Esophagus (tissue), 2 donors: Measurements from ENCODE around the gene CLDN9. TPM values are rescaled to one million over a fixed set of nuclear protein-coding genes. Genes with fewer than 3 reads are reported as not detected.

Experiments used
- H3K27ac ChIP-seq, 2 donors: one replicate each; pipeline ENCODE4 v1.5.1; 2013; ENCODE audit warnings: low read depth in 2 of 2, mild to moderate bottlenecking in 2 of 2, inconsistent platforms in 1 of 2, low read length in 1 of 2, moderate library complexity in 1 of 2
- H3K27me3 ChIP-seq, 2 donors: one replicate each; pipeline ENCODE4 v1.6.1; 2013; ENCODE audit warnings: low read length in 2 of 2, control low read depth in 1 of 2, mild to moderate bottlenecking in 1 of 2; ENCODE audit not compliant: insufficient read depth in 2 of 2, control insufficient read depth in 1 of 2
- H3K36me3 ChIP-seq, 2 donors: one replicate each; pipeline ENCODE4 v1.6.1; 2013; ENCODE audit warnings: low read length in 1 of 2; ENCODE audit not compliant: control insufficient read depth in 2 of 2, insufficient read depth in 2 of 2
- H3K4me1 ChIP-seq, 2 donors: one replicate each; pipeline ENCODE4 v1.6.1; 2013; ENCODE audit warnings: low read length in 1 of 2; ENCODE audit not compliant: control insufficient read depth in 2 of 2, insufficient read depth in 2 of 2
- H3K4me3 ChIP-seq, 2 donors: one replicate each; pipeline ENCODE4 v1.5.1; 2013; ENCODE audit warnings: low read length in 2 of 2, mild to moderate bottlenecking in 2 of 2, low read depth in 1 of 2, moderate library complexity in 1 of 2
- H3K9me3 ChIP-seq, 2 donors: one replicate each; pipeline ENCODE4 v1.6.1; 2013; ENCODE audit warnings: mild to moderate bottlenecking in 2 of 2, low read depth in 1 of 2, low read length in 1 of 2, moderate library complexity in 1 of 2; ENCODE audit not compliant: control insufficient read depth in 2 of 2, insufficient read depth in 1 of 2
- WGBS, 2 donors: extraction: QIAGEN DNeasy Blood & Tissue Kit; methylation state at CpG; one replicate each; pipeline ENCODE4 v1.1.7; 2013; 5-methylcytosine and 5-hydroxymethylcytosine counted together
- polyA plus RNA-seq, 2 donors: library from polyadenylated mRNA; stranded (reverse); fragments of 200-250 nt; gene quantifications; one replicate each; pipeline ENCODE4 v1.2.3, GENCODE V29; 2013
- donor health status: healthy with polysubstance abuse.
- donor health status: Bipolar disorder and iron deficiency.

The CLDN9 gene
- polyA plus RNA-seq, 2 donors = 0.02 TPM; not detected in 1

DNA sequence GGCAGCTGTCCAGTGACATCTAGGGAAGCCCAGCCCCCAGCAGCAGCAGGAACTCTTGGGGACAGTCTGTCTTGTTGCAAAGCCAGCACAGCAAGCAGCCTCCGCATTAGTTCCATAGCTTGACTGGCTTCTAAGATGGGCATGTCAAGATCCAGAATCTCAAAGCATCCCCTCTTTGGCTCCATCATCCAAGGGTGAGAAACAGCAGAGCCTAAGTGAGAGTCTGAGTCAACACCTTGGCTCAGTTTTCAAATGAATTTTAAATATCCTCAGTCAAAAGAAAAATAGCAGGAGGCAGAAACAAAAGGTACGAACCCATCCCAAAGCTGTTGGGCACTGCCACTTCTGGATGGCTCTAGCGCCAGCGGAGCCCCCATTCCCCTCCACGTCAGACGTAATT, 2.2 kb downstream of the CLDN9 start:
- WGBS, 2 donors = 82 to 83% methylated on average over 6 of the region's 6 CpGs
- peaks cover 0 to 4% of the 10 kb centered on the region in 2 donors for H3K27me3 ChIP-seq
- peaks cover 0 to 6% of the 10 kb centered on the region in 2 donors for H3K4me1 ChIP-seq
- H3K4me3 ChIP-seq = no peak overlapping the region
- H3K36me3 ChIP-seq = no peaks in the 10 kb centered on the region
- H3K27ac ChIP-seq = no peak overlapping the region
- H3K9me3 ChIP-seq = no peaks in the 10 kb centered on the region

DNA sequence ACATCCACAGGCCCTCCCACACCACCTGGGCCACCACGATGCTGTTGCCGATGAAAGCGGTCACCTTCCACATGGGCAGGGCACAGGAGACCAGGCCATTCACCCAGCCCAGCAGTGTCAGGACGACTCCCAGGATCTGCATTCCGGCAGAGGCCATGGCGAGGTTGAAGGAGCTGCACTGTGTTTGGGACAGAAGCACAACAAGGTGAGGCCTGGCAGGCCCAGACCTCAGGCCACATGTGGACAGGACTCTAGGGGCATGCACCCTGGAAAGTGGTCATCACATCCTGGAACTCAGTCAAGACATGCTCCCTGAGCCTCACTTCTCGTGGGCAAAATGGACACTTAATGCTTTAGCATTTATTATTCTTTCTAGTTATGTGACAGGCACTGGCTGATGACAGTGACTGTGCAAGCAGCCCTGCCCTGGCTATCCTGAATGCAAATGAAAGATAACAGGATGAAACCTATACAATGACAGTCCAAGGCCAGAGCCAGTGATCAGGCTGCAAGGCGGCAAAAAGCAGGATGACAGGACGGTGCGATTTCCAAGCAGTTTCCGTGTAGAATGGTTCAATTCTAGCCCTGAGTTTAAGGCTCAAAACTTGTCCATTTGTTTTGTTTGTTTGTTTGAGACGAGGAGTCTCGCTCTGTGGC, 3.3 kb downstream of the CLDN9 start:
- H3K27me3 ChIP-seq = peaks cover 0 to 4% of the 10 kb centered on the region in 2 donors
- no peak overlapping the region for H3K4me3 ChIP-seq
- 85 to 86% methylated on average over 13 of the region's 13 CpGs for WGBS, 2 donors
- no peaks in the 10 kb centered on the region for H3K9me3 ChIP-seq
- peaks cover 0 to 6% of the 10 kb centered on the region in 2 donors for H3K4me1 ChIP-seq
- no peak overlapping the region for H3K27ac ChIP-seq
- no peaks in the 10 kb centered on the region for H3K36me3 ChIP-seq

DNA sequence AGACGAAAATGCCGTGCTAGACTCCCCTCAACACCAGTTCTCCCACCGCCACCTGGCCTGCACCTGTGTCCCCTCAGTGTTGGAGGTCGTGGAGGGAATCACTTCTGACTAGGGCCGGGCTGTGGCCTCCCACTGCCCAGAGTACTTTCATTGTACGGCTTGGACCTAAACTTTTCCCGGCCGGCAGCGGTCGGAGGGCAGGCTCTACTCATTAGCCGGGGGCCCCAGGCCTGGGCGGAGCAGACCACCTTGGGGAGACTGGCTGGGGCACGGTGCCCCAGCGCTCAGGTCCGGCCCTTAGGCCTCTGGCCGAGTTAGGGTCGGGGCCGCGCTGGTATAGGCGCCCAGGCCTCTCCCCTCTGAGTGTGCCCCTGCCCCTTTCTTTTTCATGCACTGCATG, 4.6 kb downstream of the CLDN9 start:
- H3K4me1 ChIP-seq = peaks cover 0 to 17% of the 10 kb centered on the region in 2 donors
- WGBS, 2 donors = 68 to 76% methylated on average over 17 to 20 of the region's 20 CpGs
- H3K9me3 ChIP-seq = no peaks in the 10 kb centered on the region
- no peaks in the 10 kb centered on the region for H3K27me3 ChIP-seq
- H3K4me3 ChIP-seq = no peak overlapping the region
- no peak overlapping the region for H3K27ac ChIP-seq
- no peaks in the 10 kb centered on the region for H3K36me3 ChIP-seq

DNA sequence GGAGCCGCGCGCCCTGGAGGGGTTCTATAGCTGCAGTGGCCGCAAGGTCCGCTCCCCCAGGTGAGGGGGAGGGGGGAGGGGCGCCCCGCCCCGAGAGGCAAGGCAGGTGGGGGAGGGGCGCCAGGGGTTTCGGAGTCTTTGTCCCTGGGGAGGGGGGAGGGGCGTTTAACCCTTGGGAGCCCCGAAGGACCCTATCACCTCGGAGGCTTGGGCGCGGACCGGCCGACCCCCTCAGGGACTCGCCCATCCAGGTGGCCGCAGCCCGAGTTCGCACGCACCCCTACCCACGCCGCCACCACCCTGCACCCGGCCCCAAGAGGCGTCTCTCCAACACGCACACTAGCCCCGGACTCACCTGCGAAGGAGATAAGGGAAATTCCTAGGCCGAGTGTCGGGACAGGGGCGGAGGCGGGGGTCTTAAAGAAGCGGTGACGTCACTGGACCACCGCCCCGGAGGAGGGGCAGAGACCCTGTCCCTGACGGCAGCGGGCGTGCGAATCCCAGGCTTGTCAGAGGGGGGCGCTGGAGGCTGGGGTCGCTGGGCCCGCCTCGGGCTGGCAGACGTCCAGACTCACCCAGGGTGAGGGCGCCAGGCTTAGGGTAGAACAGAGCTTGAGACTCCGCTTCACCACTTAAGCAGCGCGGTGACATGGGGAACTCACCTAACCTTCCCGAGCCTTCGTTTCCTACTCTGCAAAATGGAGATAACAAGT, 5.2 kb downstream of the CLDN9 start, which contains the start of gene CLDN6:
TSS of gene CLDN6 (minus strand) at position 390 of the 713 bp plus-strand sequence. CDS start 2,162 bp downstream, outside the sequence.
- H3K27me3 ChIP-seq = no peaks in the 10 kb centered on the region
- peaks cover 3 to 23% of the 10 kb centered on the region in 2 donors for H3K4me1 ChIP-seq
- 13 to 14% methylated on average over 50 to 52 of the region's 52 CpGs for WGBS, 2 donors
- no peak within 1 kb of the TSS for H3K27ac ChIP-seq
- H3K4me3 ChIP-seq = no peak within 1 kb of the TSS
- no peaks in the 10 kb centered on the region for H3K36me3 ChIP-seq
- no peaks in the 10 kb centered on the region for H3K9me3 ChIP-seq

DNA sequence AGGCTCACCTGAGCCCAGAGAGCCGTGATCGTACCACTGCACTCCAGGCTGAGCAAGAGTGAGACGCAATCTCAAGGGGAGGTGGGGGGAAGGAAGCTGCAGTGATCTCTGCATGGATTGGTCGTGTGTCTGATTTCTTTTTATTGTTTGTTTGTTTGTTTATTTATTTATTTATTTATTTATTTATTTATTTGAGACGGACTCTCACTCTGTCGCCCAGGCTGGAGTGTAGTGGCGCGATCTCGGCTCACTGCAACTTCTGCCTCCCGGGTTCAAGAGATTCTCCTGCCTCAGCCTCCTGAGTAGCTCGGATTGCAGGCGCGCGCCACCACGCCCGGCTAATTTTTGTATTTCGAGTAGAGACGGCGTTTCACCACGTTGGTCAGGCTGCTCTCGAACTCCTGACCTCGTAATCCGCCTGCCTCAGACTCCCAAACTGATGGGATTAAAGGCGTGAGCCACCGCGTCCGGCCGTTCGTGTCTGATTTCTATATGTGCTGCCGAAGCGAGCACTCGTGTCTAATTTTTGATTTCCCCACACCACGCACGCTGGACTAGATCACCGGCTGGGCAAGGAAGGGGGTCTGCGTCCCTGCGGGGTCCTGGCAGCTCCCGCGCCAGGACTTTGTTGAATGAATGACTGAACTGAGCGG, 7.0 kb downstream of the CLDN9 start:
- peaks cover 7 to 32% of the 10 kb centered on the region in 2 donors for H3K4me1 ChIP-seq

DNA sequence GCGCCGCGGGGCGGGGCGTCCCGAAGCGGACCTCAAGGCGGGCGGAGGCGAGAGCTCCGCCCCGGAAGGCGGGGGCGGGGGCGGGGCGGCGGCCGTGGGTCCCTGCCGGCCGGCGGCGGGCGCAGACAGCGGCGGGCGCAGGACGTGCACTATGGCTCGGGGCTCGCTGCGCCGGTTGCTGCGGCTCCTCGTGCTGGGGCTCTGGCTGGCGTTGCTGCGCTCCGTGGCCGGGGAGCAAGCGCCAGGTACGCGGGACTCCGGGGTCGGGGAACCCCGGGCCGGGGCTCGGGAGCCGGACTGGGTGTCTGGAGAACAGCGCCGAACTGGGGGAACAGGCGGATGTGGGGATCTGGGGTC, 7.5 kb downstream of the CLDN9 start, which contains the start of gene TNFRSF12A:
TSS of gene TNFRSF12A (plus strand) at position 122 of the 357 bp plus-strand sequence. CDS start at position 152, 30 bp downstream.
- Histone ChIP-seq H3K9me3 (no peaks in the 10 kb centered on the region), H3K27ac (peak within 1 kb of the TSS; percentile 96 to 98), H3K36me3 (no peaks in the 10 kb centered on the region), H3K27me3 (no peaks in the 10 kb centered on the region), H3K4me1 (peaks cover 7 to 32% of the 10 kb centered on the region in 2 donors), H3K4me3 (peak within 1 kb of the TSS; percentile 67 to 69)
- 0 to 1% methylated on average over 41 to 49 of the region's 49 CpGs for WGBS, 2 donors

More for the DNA sequence above, 7.0 kb downstream of the CLDN9 start:
- Histone ChIP-seq H3K4me3 (peak overlapping the region; percentile 35 to 67), H3K36me3 (no peaks in the 10 kb centered on the region), H3K27me3 (no peaks in the 10 kb centered on the region), H3K9me3 (no peaks in the 10 kb centered on the region), H3K27ac (no peak overlapping the region)
- 29 to 30% methylated on average over 40 of the region's 40 CpGs for WGBS, 2 donors

DNA sequence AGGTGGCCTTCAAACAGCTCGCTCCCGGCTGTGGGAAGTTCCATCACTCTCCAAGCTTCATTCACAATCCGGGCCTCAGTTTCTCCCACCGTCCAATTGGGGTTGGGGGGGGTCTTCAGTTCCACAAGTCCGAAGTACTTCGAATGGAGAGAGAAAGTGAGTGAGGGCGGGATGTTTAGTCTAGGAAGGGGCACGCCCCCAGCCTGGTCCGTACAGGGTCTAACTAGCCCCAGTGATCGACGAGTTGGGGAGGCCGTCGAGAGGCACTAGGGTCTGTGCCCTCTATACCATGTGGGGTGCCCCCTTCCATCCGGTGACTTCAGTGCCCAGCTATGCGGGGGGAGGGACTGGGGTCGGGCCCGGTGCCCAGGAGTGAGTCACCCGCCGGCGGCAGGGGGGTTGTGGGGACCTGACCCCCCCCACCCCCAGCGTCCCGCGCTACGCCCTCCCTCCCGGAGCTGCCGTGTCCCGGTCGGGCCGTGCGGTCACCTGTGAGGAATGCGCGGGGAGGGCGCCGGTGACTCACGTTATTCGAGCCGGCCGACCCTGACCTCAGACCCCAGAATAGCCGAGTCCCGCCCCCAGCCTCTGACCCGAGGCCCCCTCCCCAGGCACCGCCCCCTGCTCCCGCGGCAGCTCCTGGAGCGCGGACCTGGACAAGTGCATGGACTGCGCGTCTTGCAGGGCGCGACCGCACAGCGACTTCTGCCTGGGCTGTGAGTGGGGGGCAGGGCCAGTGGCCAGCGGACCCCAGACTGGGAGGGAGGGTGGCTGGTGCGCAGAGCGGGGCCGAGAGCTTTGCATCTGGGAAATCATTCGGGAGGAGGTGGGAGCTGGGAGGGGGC, 8.1 kb downstream of the CLDN9 start:
- H3K4me1 ChIP-seq = peaks cover 7 to 32% of the 10 kb centered on the region in 2 donors

DNA sequence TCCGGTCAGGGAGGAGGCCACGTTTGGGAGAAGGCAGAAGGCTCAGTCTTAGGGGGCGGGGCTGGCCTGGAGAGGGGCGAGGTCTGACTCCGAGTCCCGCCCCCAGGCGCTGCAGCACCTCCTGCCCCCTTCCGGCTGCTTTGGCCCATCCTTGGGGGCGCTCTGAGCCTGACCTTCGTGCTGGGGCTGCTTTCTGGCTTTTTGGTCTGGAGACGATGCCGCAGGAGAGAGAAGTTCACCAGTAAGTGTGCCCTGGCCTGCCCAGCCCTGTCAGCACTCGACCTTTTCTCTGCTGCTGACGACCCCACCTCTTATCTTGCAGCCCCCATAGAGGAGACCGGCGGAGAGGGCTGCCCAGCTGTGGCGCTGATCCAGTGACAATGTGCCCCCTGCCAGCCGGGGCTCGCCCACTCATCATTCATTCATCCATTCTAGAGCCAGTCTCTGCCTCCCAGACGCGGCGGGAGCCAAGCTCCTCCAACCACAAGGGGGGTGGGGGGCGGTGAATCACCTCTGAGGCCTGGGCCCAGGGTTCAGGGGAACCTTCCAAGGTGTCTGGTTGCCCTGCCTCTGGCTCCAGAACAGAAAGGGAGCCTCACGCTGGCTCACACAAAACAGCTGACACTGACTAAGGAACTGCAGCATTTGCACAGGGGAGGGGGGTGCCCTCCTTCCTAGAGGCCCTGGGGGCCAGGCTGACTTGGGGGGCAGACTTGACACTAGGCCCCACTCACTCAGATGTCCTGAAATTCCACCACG, 8.9 kb downstream of the CLDN9 start:
- WGBS, 2 donors = 7 to 14% methylated on average over 21 to 25 of the region's 25 CpGs

More for the DNA sequence above, 8.1 kb downstream of the CLDN9 start:
- peak overlapping the region; percentile 96 to 98 for H3K27ac ChIP-seq
- WGBS, 2 donors = 1% methylated on average over 55 to 57 of the region's 57 CpGs
- H3K4me3 ChIP-seq = peak overlapping the region; percentile 67 to 69
- no peaks in the 10 kb centered on the region for H3K27me3 ChIP-seq
- peaks cover 0 to 4% of the 10 kb centered on the region in 2 donors for H3K36me3 ChIP-seq
- H3K9me3 ChIP-seq = no peaks in the 10 kb centered on the region

More for the DNA sequence above, 8.9 kb downstream of the CLDN9 start:
- H3K27ac ChIP-seq = peak overlapping the region; percentile 96 to 98
- H3K36me3 ChIP-seq = peaks cover 5 to 12% of the 10 kb centered on the region in 2 donors
- H3K27me3 ChIP-seq = no peaks in the 10 kb centered on the region
- H3K4me3 ChIP-seq = peak overlapping the region; percentile 67 to 69
- peaks cover 7 to 32% of the 10 kb centered on the region in 2 donors for H3K4me1 ChIP-seq
- no peaks in the 10 kb centered on the region for H3K9me3 ChIP-seq
